NOMO-1 treated with dmso at 0.1 percent for 144 hours (cell line): ENCODE data around the gene DRC7.

Experiments used
- DNase-seq: peaks from one replicate; lab custom pipeline; 2025; ENCODE audit not compliant: unreplicated experiment; lab: John Stamatoyannopoulos, UW

DRC7 gene

GRCh38 chr16:57694725-57695679 lies at the start of gene DRC7:
Gene DRC7, plus strand, starts transcription at chr16:57694806. Its CDS starts 3,144 bp downstream, at chr16:57697950.
- DNase-seq = peak; percentile 79

GRCh38 chr16:57645169-57645568 lies 49.4 kb upstream of the DRC7 start:
- DNase-seq = no peak

- DNase-seq = no peak
Measured at GRCh38 chr16:57645691-57646387, 48.8 kb upstream of the DRC7 start.

- DNase-seq = no peak
Measured at GRCh38 chr16:57646388-57647039, 48.1 kb upstream of the DRC7 start.

GRCh38 chr16:57647136-57647875 lies 47.3 kb upstream of the DRC7 start:
- no peak for DNase-seq

- peak; percentile 37 for DNase-seq
Measured at GRCh38 chr16:57648125-57648524, 46.5 kb upstream of the DRC7 start.

- peak; percentile 70 for DNase-seq
Measured at GRCh38 chr16:57648581-57649442, 45.8 kb upstream of the DRC7 start.

GRCh38 chr16:57649443-57649751 lies 45.2 kb upstream of the DRC7 start:
- no peak for DNase-seq

- DNase-seq = no peak
Measured at GRCh38 chr16:57649846-57650245, 44.8 kb upstream of the DRC7 start.

GRCh38 chr16:57651344-57652333 lies 43.0 kb upstream of the DRC7 start:
- no peak for DNase-seq

GRCh38 chr16:57652695-57653471 lies 41.7 kb upstream of the DRC7 start:
- DNase-seq = no peak

- no peak for DNase-seq
Measured at GRCh38 chr16:57653936-57654335, 40.7 kb upstream of the DRC7 start.

GRCh38 chr16:57656342-57656955 lies 38.2 kb upstream of the DRC7 start:
- no peak for DNase-seq

- DNase-seq = no peak
Measured at GRCh38 chr16:57657228-57657627, 37.4 kb upstream of the DRC7 start.

- no peak for DNase-seq
Measured at GRCh38 chr16:57658130-57658877, 36.3 kb upstream of the DRC7 start.

GRCh38 chr16:57658878-57659674 lies 35.5 kb upstream of the DRC7 start:
- DNase-seq = no peak
